B cell (primary cell): Measurements from ENCODE around the gene PTPRC. TPM values are rescaled to one million over a fixed set of nuclear protein-coding genes. Genes with fewer than 3 reads are reported as not detected.
A peak's percentile ranks its signal among the peaks of the same experiment; 100 is the strongest.

Experiments used
- ATAC-seq: fragments of 200-7000 bp; cut with Tn5 transposase; one replicate; pipeline ENCODE4 v1.10.0; 2021; ENCODE audit warnings: low read depth, mild to moderate bottlenecking, moderate number of reproducible peaks, moderate library complexity
- CTCF ChIA-PET: fragments of 350-600 bp; sonication (Branson Sonifier 250); formaldehyde crosslinking; loops from one replicate; lab custom pipeline; 2021; ENCODE audit warnings: antibody characterized with exemption, inconsistent platforms; lab: Charles Lee
- POLR2A ChIA-PET: fragments of 350-600 bp; sonication (Branson Sonifier 250); formaldehyde crosslinking; loops from one replicate; lab custom pipeline; 2021; ENCODE audit warnings: antibody characterized with exemption; lab: Charles Lee
- DNase-seq: peaks from one replicate; pipeline ENCODE4 v3.0.0; 2013
- H2AFZ ChIP-seq: 2 replicates; pipeline ENCODE4 v1.6.1; 2012; ENCODE audit warnings: mild to moderate bottlenecking, low read depth, low read length; ENCODE audit not compliant: insufficient read depth, poor library complexity, severe bottlenecking
- H3K27ac ChIP-seq, 2 donors: 1 replicate in 1 of 2; 2 replicates in 1 of 2; pipeline ENCODE4 v1.5.1; 2012 to 2013; ENCODE audit warnings: low read length in 2 of 2, mild to moderate bottlenecking in 2 of 2, moderate library complexity in 1 of 2
- H3K27me3 ChIP-seq, 4 experiments: fragments of 200-600 bp in 1 of 4; sonication (generic) in 1 of 4; replicated peaks in 1 of 4; 1 replicate in 2 of 4; 2 replicates in 2 of 4; pipeline versions ENCODE4 v1.6.1 to v1.7.0; 2013 to 2016; ENCODE audit warnings: low read length in 3 of 4, mild to moderate bottlenecking in 2 of 4, mixed read lengths in 1 of 4, moderate library complexity in 1 of 4; ENCODE audit not compliant: insufficient read depth in 4 of 4, control insufficient read depth in 3 of 4; ENCODE audit errors: control extremely low read depth in 1 of 4
- H3K36me3 ChIP-seq, 2 experiments: replicated peaks in 1 of 2; 1 replicate in 1 of 2; 2 replicates in 1 of 2; pipeline versions ENCODE4 v1.6.1 to v1.7.1; 2013; ENCODE audit warnings: low read length in 1 of 2; ENCODE audit not compliant: insufficient read depth in 2 of 2, control insufficient read depth in 1 of 2; ENCODE audit errors: control extremely low read depth in 1 of 2, extremely low read depth in 1 of 2
- H3K4me1 ChIP-seq, 2 donors: fragments of 200-600 bp in 1 of 2; sonication (generic) in 1 of 2; 1 replicate in 1 of 2; 2 replicates in 1 of 2; pipeline versions ENCODE4 v1.5.1 to v1.6.1; 2013 to 2017; ENCODE audit warnings: low read length in 2 of 2; ENCODE audit not compliant: control insufficient read depth in 2 of 2, insufficient read depth in 2 of 2
- H3K4me2 ChIP-seq: replicated peaks from 2 replicates; pipeline ENCODE3; 2012; ENCODE audit warnings: mild to moderate bottlenecking, low read depth, low read length; ENCODE audit not compliant: poor library complexity, severe bottlenecking
- H3K4me3 ChIP-seq, 5 experiments: fragments of 200-600 bp in 1 of 5; sonication (generic) in 1 of 5; 1 replicate in 3 of 5; 2 replicates in 2 of 5; pipeline versions ENCODE4 v1.5.1 to v1.7.0; 2011 to 2016; ENCODE audit warnings: low read length in 4 of 5, mild to moderate bottlenecking in 4 of 5, low read depth in 2 of 5, control low read depth in 1 of 5, moderate library complexity in 1 of 5; ENCODE audit not compliant: insufficient read depth in 1 of 5; ENCODE audit errors: control extremely low read depth in 1 of 5, extremely low read depth in 1 of 5
- H3K79me2 ChIP-seq: fragments of 200-600 bp; sonication (generic); one replicate; pipeline ENCODE4 v1.6.0; 2016; ENCODE audit warnings: low read length; ENCODE audit not compliant: control insufficient read depth, insufficient read depth
- H3K9ac ChIP-seq: fragments of 200-600 bp; sonication (generic); 2 replicates; pipeline ENCODE4 v1.6.1; 2017; ENCODE audit warnings: mild to moderate bottlenecking, low read length, moderate library complexity
- H3K9me3 ChIP-seq, 3 donors: one replicate each; pipeline versions ENCODE4 v1.6.1 to v1.7.1; 2013; ENCODE audit warnings: low read length in 2 of 3; ENCODE audit not compliant: control insufficient read depth in 2 of 3, insufficient read depth in 1 of 3; ENCODE audit errors: control extremely low read depth in 1 of 3
- H4K20me1 ChIP-seq: 2 replicates; pipeline ENCODE4 v1.6.0; 2012; ENCODE audit warnings: mild to moderate bottlenecking, low read length; ENCODE audit not compliant: insufficient read depth, control insufficient read depth, poor library complexity, severe bottlenecking
- H3K27ac Mint-ChIP-seq: one replicate; pipeline ENCODE4 v1.8.0; 2021; ENCODE audit warnings: mixed read lengths
- H3K27me3 Mint-ChIP-seq: one replicate; pipeline ENCODE4 v1.8.0; 2021; ENCODE audit warnings: mixed read lengths
- H3K4me1 Mint-ChIP-seq: one replicate; pipeline ENCODE4 v1.8.0; 2021; ENCODE audit warnings: mixed read lengths
- H3K4me3 Mint-ChIP-seq: one replicate; pipeline ENCODE4 v1.8.0; 2021; ENCODE audit warnings: mixed read lengths
- H3K9me3 Mint-ChIP-seq: one replicate; pipeline ENCODE4 v1.8.0; 2022; ENCODE audit warnings: mixed read lengths; ENCODE audit not compliant: insufficient read depth
- CTCF ChIP-seq: fragments of 200-600 bp; IDR thresholded peaks from one replicate; pipeline ENCODE4 v1.8.0; 2022; ENCODE audit warnings: antibody characterized with exemption, mild to moderate bottlenecking
- EZH2 ChIP-seq: IDR thresholded peaks from 2 replicates; pipeline ENCODE4 v1.6.1; 2012; ENCODE audit warnings: borderline replicate concordance, low read depth, mild to moderate bottlenecking, moderate library complexity, low read length; ENCODE audit not compliant: insufficient read depth, poor library complexity, severe bottlenecking
- WGBS: methylation state at CpG from one replicate; pipeline ENCODE4 v1.1.5; 2013; ENCODE audit warnings: missing lambda C conversion rate; ENCODE audit not compliant: insufficient coverage; 5-methylcytosine and 5-hydroxymethylcytosine counted together
- intact Hi-C: fragments of 100-400 bp; cut with micrococcal nuclease; formaldehyde crosslinking; loops from one replicate; pipeline ENCODE4 v1.10.0; 2022
- polyA plus RNA-seq: library from polyadenylated mRNA; depleted of rRNA; stranded (reverse); fragments of >200 nt; gene quantifications from 2 replicates; pipeline ENCODE4 v1.2.3, GENCODE V29; 2012
- total RNA-seq, 2 donors: library from RNA; stranded (reverse); fragments of 120-200 nt in 1 of 2; gene quantifications; 1 replicate in 1 of 2; 2 replicates in 1 of 2; pipeline versions ENCODE4 v1.2.3 to v1.2.4, GENCODE V29; 2013 to 2022

The PTPRC gene
- total and polyA plus RNA-seq, 2 donors (not counting 1 experiment from before 2014, with no cell fraction given), result 151 to 543 TPM

GRCh38 chr1:198755715-198756114 is 116.9 kb downstream of the PTPRC start:
- peaks cover 22% of the 10 kb centered on the region for H3K4me1 Mint-ChIP-seq
- peaks cover 0 to 10% of the 10 kb centered on the region in 2 donors for H3K4me1 ChIP-seq
- no peaks in the 10 kb centered on the region for H3K79me2 ChIP-seq
- H3K27me3 Mint-ChIP-seq, result no peaks in the 10 kb centered on the region
- 89% methylated on average over 1 of the region's 2 CpGs for WGBS
- H3K9me3 Mint-ChIP-seq, result no peaks in the 10 kb centered on the region
- H3K4me3 Mint-ChIP-seq, result no peak overlapping the region
- H3K27ac Mint-ChIP-seq, result peak overlapping the region; percentile 66
- TF ChIP-seq EZH2 (no peak), CTCF (no peak)
- peaks cover 11% of the 10 kb centered on the region for H4K20me1 ChIP-seq
- ChIA-PET POLR2A (interaction anchor here (0.6 kb wide), 1 partner anchor 255 kb away, joined by 3 read pairs; no protein-coding TSS in a partner anchor), CTCF (interaction anchor here (2.4 kb wide), 1 partner anchor 358 kb away, joined by 8 read pairs; no protein-coding TSS in a partner anchor)
- DNase-seq (no peak), ATAC-seq (no peak)
- H3K4me3 ChIP-seq, result no peak overlapping the region
- no peak overlapping the region for H2AFZ ChIP-seq
- H3K9ac ChIP-seq, result no peak overlapping the region
- H3K36me3 ChIP-seq, result peaks cover 21 to 62% of the 10 kb centered on the region in 2 experiments
- H3K27me3 ChIP-seq, result no peaks in the 10 kb centered on the region
- H3K9me3 ChIP-seq, result no peaks in the 10 kb centered on the region
- H3K4me2 ChIP-seq, result no peak overlapping the region
- intact Hi-C loops, result loop anchor here (5.0 kb wide), 2 partner anchors 487 to 797 kb away; no protein-coding TSS in a partner anchor
- peak overlapping the region in 1 of 2 donors; percentile 32 for H3K27ac ChIP-seq

DNA sequence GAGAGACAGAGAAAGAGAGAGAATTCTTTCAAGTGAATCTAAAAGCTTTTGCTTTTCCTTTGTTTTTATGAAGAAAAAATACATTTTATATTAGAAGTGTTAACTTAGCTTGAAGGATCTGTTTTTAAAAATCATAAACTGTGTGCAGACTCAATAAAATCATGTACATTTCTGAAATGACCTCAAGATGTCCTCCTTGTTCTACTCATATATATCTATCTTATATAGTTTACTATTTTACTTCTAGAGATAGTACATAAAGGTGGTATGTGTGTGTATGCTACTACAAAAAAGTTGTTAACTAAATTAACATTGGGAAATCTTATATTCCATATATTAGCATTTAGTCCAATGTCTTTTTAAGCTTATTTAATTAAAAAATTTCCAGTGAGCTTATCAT is 117.6 kb downstream of the PTPRC start:
- Mint-ChIP-seq H3K27ac (no peak overlapping the region), H3K4me3 (no peak overlapping the region), H3K27me3 (no peaks in the 10 kb centered on the region)

More for the DNA sequence above, 117.6 kb downstream of the PTPRC start:
- peaks cover 0 to 10% of the 10 kb centered on the region in 2 donors for H3K4me1 ChIP-seq
- ChIA-PET POLR2A (no interaction called here), CTCF (interaction anchor here (1.1 to 2.4 kb wide), 5 partner anchors 357 to 795 kb away, joined by 3 to 8 read pairs (median 4); no protein-coding TSS in a partner anchor)
- H4K20me1 ChIP-seq, result peaks cover 11% of the 10 kb centered on the region
- DNase-seq, result no peak
- H3K9me3 ChIP-seq, result no peaks in the 10 kb centered on the region
- H3K9ac ChIP-seq, result no peak overlapping the region
- TF ChIP-seq EZH2 (no peak), CTCF (peak; percentile 44)
- no peaks in the 10 kb centered on the region for H3K79me2 ChIP-seq
- intact Hi-C loops, result loop anchor here (5.0 kb wide), 2 partner anchors 486 to 796 kb away; no protein-coding TSS in a partner anchor
- Mint-ChIP-seq H3K4me1 (peaks cover 28% of the 10 kb centered on the region), H3K9me3 (no peaks in the 10 kb centered on the region)
- no peak overlapping the region for H3K4me3 ChIP-seq
- no peak overlapping the region for H3K27ac ChIP-seq
- H2AFZ ChIP-seq, result no peak overlapping the region
- H3K36me3 ChIP-seq, result peaks cover 18 to 55% of the 10 kb centered on the region in 2 experiments
- H3K4me2 ChIP-seq, result no peak overlapping the region
- no peaks in the 10 kb centered on the region for H3K27me3 ChIP-seq
- no peak for ATAC-seq
